ENCODE results near the gene HLA-DQA1. TPM values are rescaled to one million over a fixed set of nuclear protein-coding genes. Genes with fewer than 3 reads are reported as not detected.

The HLA-DQA1 gene
- total RNA-seq, 5 donors from 2014 or later (not counting 1 experiment from before 2014, with no cell fraction given) = 6.9 to 25.8 (median 10.8) TPM

DNA sequence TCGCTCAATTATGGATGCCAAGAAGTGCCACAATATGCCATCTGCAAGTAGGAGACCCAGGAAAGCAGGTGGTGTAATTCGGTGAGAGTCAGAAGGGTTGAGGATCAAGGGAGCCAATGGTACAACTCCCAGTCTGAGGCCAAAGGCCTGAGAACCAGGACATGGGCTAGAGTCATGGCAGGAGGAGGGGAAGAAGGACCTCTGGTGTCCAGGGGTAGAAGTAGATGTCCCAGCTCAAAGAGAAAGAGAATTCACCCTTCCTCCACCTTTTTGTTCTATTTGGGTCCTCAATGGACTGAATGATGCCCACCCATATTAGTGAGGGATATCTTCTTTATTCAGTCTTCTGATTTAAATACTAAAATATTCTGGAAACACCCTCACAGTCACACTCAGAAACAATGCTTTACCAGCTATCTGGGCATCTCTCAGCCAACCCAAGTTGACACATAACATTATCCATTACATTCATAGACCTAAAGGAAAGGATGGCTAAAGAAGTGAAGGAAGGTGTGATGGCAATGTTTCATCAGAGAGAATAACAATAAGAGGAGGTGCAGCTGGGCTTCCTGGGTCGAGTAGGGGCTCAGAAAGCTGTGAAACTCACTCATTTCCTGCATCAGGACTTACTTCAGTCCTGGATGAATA, 21.2 kb upstream of the HLA-DQA1 start:
- Histone ChIP-seq H3K4me1 (ENCODE audit: control insufficient read depth in 1 of 2, extremely low read depth in 1 of 2, insufficient read depth in 2 of 2, low read length in 2 of 2) (no peaks in the 10 kb centered on the region), H3K36me3 (ENCODE audit: control insufficient read depth in 2 of 2, extremely low read depth in 1 of 2, insufficient read depth in 1 of 2, low read length in 1 of 2) (no peaks in the 10 kb centered on the region), H3K4me3 (ENCODE audit: control insufficient read depth in 1 of 2, extremely low read depth in 1 of 2, low read length in 1 of 2) (no peak overlapping the region), H3K27me3 (replicated peaks in 1 of 2; ENCODE audit: control insufficient read depth in 2 of 2, extremely low read depth in 1 of 2, insufficient read depth in 2 of 2, low read length in 1 of 2) (no peaks in the 10 kb centered on the region), H3K27ac (ENCODE audit: low read length) (no peak overlapping the region), H3K9me3 (no peaks in the 10 kb centered on the region)
- H3K9me3 Mint-ChIP-seq = peaks cover 0 to 4% (median 3%) of the 10 kb centered on the region in 3 donors
- H3K4me1 Mint-ChIP-seq = peaks cover 0 to 22% (median 1%) of the 10 kb centered on the region in 3 donors
- ATAC-seq (replicated peaks in 1 of 4) = no peak
- POLR2A ChIA-PET = no interaction called here
- H3K4me3 Mint-ChIP-seq = no peak overlapping the region
- WGBS (ENCODE audit: insufficient coverage) = 50% methylated on average over 2 of the region's 3 CpGs
- CTCF ChIA-PET = no interaction called here
- no peak overlapping the region for H3K27ac Mint-ChIP-seq
- no peaks in the 10 kb centered on the region for H3K36me3 Mint-ChIP-seq
- H3K27me3 Mint-ChIP-seq = peaks cover 0 to 6% of the 10 kb centered on the region in 2 donors
- DNase-seq = no peak

DNA sequence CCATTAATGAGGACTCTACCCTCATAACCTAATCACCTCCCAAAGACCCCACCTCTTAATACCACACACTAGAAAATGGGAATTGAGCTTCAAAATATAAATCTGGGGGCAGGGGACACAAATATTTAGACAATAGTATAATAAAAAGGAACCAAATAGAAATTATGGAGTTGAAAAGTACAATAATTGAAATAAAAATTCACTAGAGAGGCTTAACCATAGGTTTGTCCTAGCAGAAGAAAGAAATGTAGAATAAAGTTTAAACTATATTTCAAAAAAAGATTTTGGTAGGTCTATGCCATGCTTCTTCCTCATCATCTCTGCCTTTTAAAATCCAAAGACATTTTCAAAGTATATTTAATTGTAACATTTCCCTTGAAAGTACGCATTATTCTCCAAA, 19.5 kb upstream of the HLA-DQA1 start:
- DNase-seq (no peak), ATAC-seq (replicated peaks in 1 of 4) (no peak)
- peaks cover 10 to 34% (median 17%) of the 10 kb centered on the region in 3 donors for H3K4me1 Mint-ChIP-seq
- peaks cover 0 to 4% (median 3%) of the 10 kb centered on the region in 3 donors for H3K9me3 Mint-ChIP-seq
- no peaks in the 10 kb centered on the region for H3K27me3 ChIP-seq (replicated peaks in 1 of 2; ENCODE audit: control insufficient read depth in 2 of 2, extremely low read depth in 1 of 2, insufficient read depth in 2 of 2, low read length in 1 of 2)
- H3K4me1 ChIP-seq (ENCODE audit: control insufficient read depth in 1 of 2, extremely low read depth in 1 of 2, insufficient read depth in 2 of 2, low read length in 2 of 2) = peaks cover 5 to 11% of the 10 kb centered on the region in 2 experiments
- no peaks in the 10 kb centered on the region for H3K36me3 ChIP-seq (ENCODE audit: control insufficient read depth in 2 of 2, extremely low read depth in 1 of 2, insufficient read depth in 1 of 2, low read length in 1 of 2)
- no peaks in the 10 kb centered on the region for H3K36me3 Mint-ChIP-seq
- WGBS (ENCODE audit: insufficient coverage) = 100% methylated on average over 1 of the region's 1 CpG
- no peak overlapping the region for H3K4me3 ChIP-seq (ENCODE audit: control insufficient read depth in 1 of 2, extremely low read depth in 1 of 2, low read length in 1 of 2)
- ChIA-PET POLR2A (no interaction called here), CTCF (interaction anchor here in 1 of 2 donors (0.6 kb wide), 1 partner anchor 847 kb away, joined by 3 read pairs; no protein-coding TSS in a partner anchor)
- peaks cover 0 to 6% of the 10 kb centered on the region in 2 donors for H3K27me3 Mint-ChIP-seq
- H3K27ac Mint-ChIP-seq = peak overlapping the region in 1 of 2 donors; percentile 11
- no peaks in the 10 kb centered on the region for H3K9me3 ChIP-seq
- no peak overlapping the region for H3K27ac ChIP-seq (ENCODE audit: low read length)
- no peak overlapping the region for H3K4me3 Mint-ChIP-seq

GRCh38 chr6:32621372-32621771, 15.8 kb upstream of the HLA-DQA1 start:
- peaks cover 18 to 22% of the 10 kb centered on the region in 2 experiments for H3K4me1 ChIP-seq (ENCODE audit: control insufficient read depth in 1 of 2, extremely low read depth in 1 of 2, insufficient read depth in 2 of 2, low read length in 2 of 2)
- ChIA-PET POLR2A (no interaction called here), CTCF (interaction anchor here in 1 of 2 donors (1.5 kb wide), 1 partner anchor 45 kb away, joined by 4 read pairs; the partner anchor contains the start of gene HLA-DQB1)
- no peak overlapping the region for H3K4me3 ChIP-seq (ENCODE audit: control insufficient read depth in 1 of 2, extremely low read depth in 1 of 2, low read length in 1 of 2)
- H3K27ac ChIP-seq (ENCODE audit: low read length) = peak overlapping the region; percentile 97
- ATAC-seq (replicated peaks in 1 of 4) (no peak), DNase-seq (no peak)
- WGBS (ENCODE audit: insufficient coverage) = 100% methylated on average over 2 of the region's 3 CpGs
- H3K27me3 ChIP-seq (replicated peaks in 1 of 2; ENCODE audit: control insufficient read depth in 2 of 2, extremely low read depth in 1 of 2, insufficient read depth in 2 of 2, low read length in 1 of 2) = no peaks in the 10 kb centered on the region
- peaks cover 0 to 4% (median 3%) of the 10 kb centered on the region in 3 donors for H3K9me3 Mint-ChIP-seq
- no peaks in the 10 kb centered on the region for H3K36me3 ChIP-seq (ENCODE audit: control insufficient read depth in 2 of 2, extremely low read depth in 1 of 2, insufficient read depth in 1 of 2, low read length in 1 of 2)
- H3K4me1 Mint-ChIP-seq = peaks cover 34 to 48% (median 39%) of the 10 kb centered on the region in 3 donors
- H3K27me3 Mint-ChIP-seq = peaks cover 0 to 6% of the 10 kb centered on the region in 2 donors
- H3K27ac Mint-ChIP-seq = no peak overlapping the region
- H3K9me3 ChIP-seq = no peaks in the 10 kb centered on the region
- no peak overlapping the region for H3K4me3 Mint-ChIP-seq
- no peaks in the 10 kb centered on the region for H3K36me3 Mint-ChIP-seq

- no CpG with 5 or more reads among the region's 1 CpG for WGBS (ENCODE audit: insufficient coverage)
- peaks cover 22 to 23% of the 10 kb centered on the region in 2 experiments for H3K4me1 ChIP-seq (ENCODE audit: control insufficient read depth in 1 of 2, extremely low read depth in 1 of 2, insufficient read depth in 2 of 2, low read length in 2 of 2)
Measured at GRCh38 chr6:32622545-32623401, 14.4 kb upstream of the HLA-DQA1 start.

GRCh38 chr6:32623693-32624092, 13.5 kb upstream of the HLA-DQA1 start:
- ATAC-seq (replicated peaks in 1 of 4) = no peak
- no peaks in the 10 kb centered on the region for H3K9me3 Mint-ChIP-seq
- no peaks in the 10 kb centered on the region for H3K9me3 ChIP-seq
- ChIA-PET POLR2A (interaction anchor here (0.6 to 1.0 kb wide), 2 partner anchors 43 to 138 kb away, joined by 3 to 4 read pairs; partner anchors contain the start of gene HLA-DQB1 (in 1 of the 2)), CTCF (interaction anchor here (0.6 to 1.7 kb wide), 3 partner anchors 62 to 1258 kb away, joined by 3 to 15 read pairs (median 5); no protein-coding TSS in a partner anchor)
- DNase-seq = peak in 1 of 35 experiments; percentile 55
- peak overlapping the region in 1 of 3 donors; percentile 56 for H3K4me3 Mint-ChIP-seq
- H3K4me1 Mint-ChIP-seq = peaks cover 40 to 67% (median 47%) of the 10 kb centered on the region in 3 donors
- no peaks in the 10 kb centered on the region for H3K36me3 Mint-ChIP-seq
- H3K27me3 Mint-ChIP-seq = no peaks in the 10 kb centered on the region
- H3K27ac Mint-ChIP-seq = peak overlapping the region; percentile 11 to 84
- H3K36me3 ChIP-seq (ENCODE audit: control insufficient read depth in 2 of 2, extremely low read depth in 1 of 2, insufficient read depth in 1 of 2, low read length in 1 of 2) = no peaks in the 10 kb centered on the region
- peak overlapping the region; percentile 97 for H3K27ac ChIP-seq (ENCODE audit: low read length)
- no peaks in the 10 kb centered on the region for H3K27me3 ChIP-seq (replicated peaks in 1 of 2; ENCODE audit: control insufficient read depth in 2 of 2, extremely low read depth in 1 of 2, insufficient read depth in 2 of 2, low read length in 1 of 2)
- H3K4me1 ChIP-seq (ENCODE audit: control insufficient read depth in 1 of 2, extremely low read depth in 1 of 2, insufficient read depth in 2 of 2, low read length in 2 of 2) = peaks cover 22 to 24% of the 10 kb centered on the region in 2 experiments
- no peak overlapping the region for H3K4me3 ChIP-seq (ENCODE audit: control insufficient read depth in 1 of 2, extremely low read depth in 1 of 2, low read length in 1 of 2)

More at GRCh38 chr6:32622545-32623401, 14.4 kb upstream of the HLA-DQA1 start:
- H3K9me3 ChIP-seq = no peaks in the 10 kb centered on the region
- no peaks in the 10 kb centered on the region for H3K27me3 ChIP-seq (replicated peaks in 1 of 2; ENCODE audit: control insufficient read depth in 2 of 2, extremely low read depth in 1 of 2, insufficient read depth in 2 of 2, low read length in 1 of 2)
- H3K27ac Mint-ChIP-seq = peak overlapping the region; percentile 71 to 94
- H3K9me3 Mint-ChIP-seq = peaks cover 0 to 4% (median 0%) of the 10 kb centered on the region in 3 donors
- peak overlapping the region; percentile 1 to 66 (median 12) for H3K4me3 Mint-ChIP-seq
- H3K36me3 ChIP-seq (ENCODE audit: control insufficient read depth in 2 of 2, extremely low read depth in 1 of 2, insufficient read depth in 1 of 2, low read length in 1 of 2) = no peaks in the 10 kb centered on the region
- H3K36me3 Mint-ChIP-seq = no peaks in the 10 kb centered on the region
- H3K27ac ChIP-seq (ENCODE audit: low read length) = peak overlapping the region; percentile 97
- H3K4me1 Mint-ChIP-seq = peaks cover 37 to 59% (median 45%) of the 10 kb centered on the region in 3 donors
- POLR2A ChIA-PET = interaction anchor here (0.5 to 1.0 kb wide), 6 partner anchors 13 to 701 kb away, joined by 3 to 5 read pairs (median 4); partner anchors contain the start of gene HLA-DQB1 (in 1 of the 2)
- peak in 30 of 35 experiments; percentile 6 to 88 (median 35) for DNase-seq
- H3K27me3 Mint-ChIP-seq = no peaks in the 10 kb centered on the region
- CTCF ChIA-PET = interaction anchor here in 1 of 2 donors (0.6 to 1.7 kb wide), 9 partner anchors 42 to 171 kb away, joined by 3 to 15 read pairs (median 4); partner anchors contain the start of gene HLA-DQB1
- ATAC-seq (replicated peaks in 1 of 4) = peak; percentile 79 to 86 (median 84)
- no peak overlapping the region for H3K4me3 ChIP-seq (ENCODE audit: control insufficient read depth in 1 of 2, extremely low read depth in 1 of 2, low read length in 1 of 2)

DNA sequence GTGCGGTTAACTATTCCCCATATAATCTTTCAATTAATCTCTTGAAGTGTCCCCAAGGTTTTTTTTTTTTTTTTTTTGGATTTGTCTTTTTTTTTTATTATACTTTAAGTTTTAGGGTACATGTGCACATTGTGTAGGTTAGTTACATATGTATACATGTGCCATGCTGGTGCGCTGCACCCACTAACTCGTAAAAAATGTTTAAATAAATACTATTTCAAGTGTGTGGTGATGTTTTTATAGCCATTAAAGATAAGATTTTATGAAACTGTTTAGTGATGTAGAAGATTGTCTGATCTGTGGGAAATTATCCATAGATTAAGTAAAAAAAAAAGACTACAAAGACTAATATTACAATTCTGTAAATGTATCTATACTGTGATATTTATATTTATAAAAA, 12.6 kb upstream of the HLA-DQA1 start:
- no peaks in the 10 kb centered on the region for H3K9me3 Mint-ChIP-seq
- Histone ChIP-seq H3K36me3 (ENCODE audit: control insufficient read depth in 2 of 2, extremely low read depth in 1 of 2, insufficient read depth in 1 of 2, low read length in 1 of 2) (no peaks in the 10 kb centered on the region), H3K27ac (ENCODE audit: low read length) (no peak overlapping the region), H3K9me3 (no peaks in the 10 kb centered on the region), H3K4me3 (ENCODE audit: control insufficient read depth in 1 of 2, extremely low read depth in 1 of 2, low read length in 1 of 2) (no peak overlapping the region), H3K4me1 (ENCODE audit: control insufficient read depth in 1 of 2, extremely low read depth in 1 of 2, insufficient read depth in 2 of 2, low read length in 2 of 2) (peaks cover 22 to 24% of the 10 kb centered on the region in 2 experiments), H3K27me3 (replicated peaks in 1 of 2; ENCODE audit: control insufficient read depth in 2 of 2, extremely low read depth in 1 of 2, insufficient read depth in 2 of 2, low read length in 1 of 2) (no peaks in the 10 kb centered on the region)
- H3K27me3 Mint-ChIP-seq = no peaks in the 10 kb centered on the region
- ATAC-seq (replicated peaks in 1 of 4) (no peak), DNase-seq (no peak)
- CTCF ChIA-PET = no interaction called here
- POLR2A ChIA-PET = interaction anchor here in 1 of 2 donors (1.0 kb wide), 1 partner anchor 42 kb away, joined by 4 read pairs; the partner anchor contains the start of gene HLA-DQB1
- peak overlapping the region in 1 of 2 donors; percentile 84 for H3K27ac Mint-ChIP-seq
- peaks cover 40 to 67% (median 47%) of the 10 kb centered on the region in 3 donors for H3K4me1 Mint-ChIP-seq
- no CpG with 5 or more reads among the region's 3 CpGs for whole genome bisulfite sequencing (ENCODE audit: insufficient coverage)
- H3K4me3 Mint-ChIP-seq = no peak overlapping the region
- H3K36me3 Mint-ChIP-seq = no peaks in the 10 kb centered on the region
